HepG2 (cell line): ENCODE measurements around the gene PFN1. TPM values are rescaled to one million over a fixed set of nuclear protein-coding genes. Genes with fewer than 3 reads are reported as not detected.
A peak's percentile ranks its signal among the peaks of the same experiment; 100 is the strongest.

Experiments
- CBFB ChIP-seq: sonication (generic); formaldehyde crosslinking; IDR thresholded peaks from 2 replicates; pipeline ENCODE4 v1.4.0; 2020; ENCODE audit warnings: missing genetic modification reagents
- CEBPB ChIP-seq: IDR thresholded peaks from 2 replicates; pipeline ENCODE4 v1.6.1; 2011; ENCODE audit warnings: low read depth, low read length, improper control_type of control experiment, borderline replicate concordance
- DNMT1 ChIP-seq: sonication (generic); formaldehyde crosslinking; IDR thresholded peaks from 2 replicates; pipeline ENCODE4 v1.5.1; 2020; ENCODE audit warnings: mild to moderate bottlenecking, missing genetic modification reagents
- KDM5A ChIP-seq: fragments of 200-600 bp; sonication (generic); IDR thresholded peaks from 2 replicates; pipeline ENCODE4 v1.7.0; 2018; ENCODE audit warnings: antibody characterized with exemption, mild to moderate bottlenecking, low read length, borderline replicate concordance
- LRRFIP1 ChIP-seq: sonication (generic); formaldehyde crosslinking; conservative IDR thresholded peaks from 2 replicates; pipeline ENCODE4 v1.4.0; 2020; ENCODE audit warnings: missing genetic modification reagents
- MLXIP ChIP-seq: sonication (generic); formaldehyde crosslinking; IDR thresholded peaks from 2 replicates; pipeline ENCODE4 v1.9.0; 2021; ENCODE audit warnings: missing genetic modification reagents, borderline replicate concordance
- MXI1 ChIP-seq: IDR thresholded peaks from 3 replicates; pipeline ENCODE4 v1.6.1; 2012; ENCODE audit warnings: low read depth, low read length, inconsistent platforms, borderline replicate concordance
- NRL ChIP-seq: sonication (generic); formaldehyde crosslinking; IDR thresholded peaks from 2 replicates; pipeline ENCODE4 v1.5.0; 2020; ENCODE audit warnings: missing genetic modification reagents, mild to moderate bottlenecking, moderate library complexity, borderline replicate concordance
- RBAK ChIP-seq: sonication (generic); formaldehyde crosslinking; IDR thresholded peaks from 2 replicates; pipeline ENCODE4 v1.5.1; 2020; ENCODE audit warnings: mild to moderate bottlenecking, missing genetic modification reagents
- RFXANK ChIP-seq: IDR thresholded peaks from 2 replicates; pipeline ENCODE4 v1.6.1; 2016
- SSRP1 ChIP-seq: IDR thresholded peaks from 2 replicates; pipeline ENCODE4 v1.6.1; 2016; ENCODE audit warnings: control low read depth
- TERF1 ChIP-seq: sonication (generic); formaldehyde crosslinking; IDR thresholded peaks from 2 replicates; pipeline ENCODE4 v1.8.0; 2022; ENCODE audit warnings: mild to moderate bottlenecking, missing genetic modification reagents, moderate library complexity
- THAP7 ChIP-seq: sonication (generic); formaldehyde crosslinking; IDR thresholded peaks from 2 replicates; pipeline ENCODE4 v1.8.1; 2023; ENCODE audit warnings: mild to moderate bottlenecking, missing genetic modification reagents
- THYN1 ChIP-seq: sonication (generic); formaldehyde crosslinking; IDR thresholded peaks from 2 replicates; pipeline ENCODE4 v1.8.1; 2023; ENCODE audit warnings: low read depth, mild to moderate bottlenecking, moderate library complexity, missing genetic modification reagents, borderline replicate concordance
- ZC3H13 ChIP-seq: sonication (generic); formaldehyde crosslinking; IDR thresholded peaks from 2 replicates; pipeline ENCODE4 v1.8.1; 2023; ENCODE audit warnings: mild to moderate bottlenecking, missing genetic modification reagents, moderate library complexity
- ZKSCAN5 ChIP-seq: sonication (generic); formaldehyde crosslinking; IDR thresholded peaks from 2 replicates; pipeline ENCODE4 v1.5.1; 2020; ENCODE audit warnings: mild to moderate bottlenecking, missing genetic modification reagents
- ZMYM3 ChIP-seq: sonication (generic); formaldehyde crosslinking; IDR thresholded peaks from 2 replicates; pipeline ENCODE4 v1.5.1; 2020; ENCODE audit warnings: mild to moderate bottlenecking, missing genetic modification reagents
- ZNF20 ChIP-seq: sonication (generic); formaldehyde crosslinking; IDR thresholded peaks from 2 replicates; pipeline ENCODE4 v1.4.0; 2020; ENCODE audit warnings: mild to moderate bottlenecking, moderate library complexity, missing genetic modification reagents
- ZNF33B ChIP-seq: sonication (generic); formaldehyde crosslinking; IDR thresholded peaks from 2 replicates; pipeline ENCODE4 v1.5.1; 2020; ENCODE audit warnings: mild to moderate bottlenecking, missing genetic modification reagents
- ZNF382 ChIP-seq: sonication (generic); formaldehyde crosslinking; IDR thresholded peaks from 2 replicates; pipeline ENCODE4 v1.5.0; 2020; ENCODE audit warnings: missing genetic modification reagents, mild to moderate bottlenecking, borderline replicate concordance
- polyA plus RNA-seq, 8 experiments: library from polyadenylated mRNA; depleted of rRNA in 3 of 8; stranded (reverse) in 7 of 8; unstranded in 1 of 8; fragments of >200 nt; fragmentation: Illumina TruSeq in 4 of 8; extraction: Trizol in 4 of 8; gene quantifications; 2 replicates each; pipeline versions ENCODE4 v1.2.1 to v1.2.3, GENCODE V29; 2011 to 2016; ENCODE audit warnings: low read depth in 4 of 8, missing spikeins in 1 of 8, mixed read lengths in 1 of 8; ENCODE audit not compliant: insufficient read depth in 1 of 8
- total RNA-seq, 5 experiments: library from RNA; depleted of rRNA; stranded (reverse); fragments of >200 nt; fragmentation: Illumina TruSeq; extraction: Trizol; gene quantifications; 2 replicates each; pipeline ENCODE4 v1.2.3, GENCODE V29; 2016; ENCODE audit warnings: low read depth in 1 of 5
- TF ChIP-seq, protein P1 (sequence below): sonication (generic); formaldehyde crosslinking; IDR thresholded peaks from 2 replicates; pipeline ENCODE4 v1.8.1; 2023; ENCODE audit warnings: mild to moderate bottlenecking, inconsistent platforms, moderate library complexity, missing genetic modification reagents, borderline replicate concordance

PFN1 gene
- total and polyA plus RNA-seq, 2 of the 13 experiments (the other 11 are each of a cell fraction or from before 2014, with no cell fraction given): 494 to 613 TPM

DNA sequence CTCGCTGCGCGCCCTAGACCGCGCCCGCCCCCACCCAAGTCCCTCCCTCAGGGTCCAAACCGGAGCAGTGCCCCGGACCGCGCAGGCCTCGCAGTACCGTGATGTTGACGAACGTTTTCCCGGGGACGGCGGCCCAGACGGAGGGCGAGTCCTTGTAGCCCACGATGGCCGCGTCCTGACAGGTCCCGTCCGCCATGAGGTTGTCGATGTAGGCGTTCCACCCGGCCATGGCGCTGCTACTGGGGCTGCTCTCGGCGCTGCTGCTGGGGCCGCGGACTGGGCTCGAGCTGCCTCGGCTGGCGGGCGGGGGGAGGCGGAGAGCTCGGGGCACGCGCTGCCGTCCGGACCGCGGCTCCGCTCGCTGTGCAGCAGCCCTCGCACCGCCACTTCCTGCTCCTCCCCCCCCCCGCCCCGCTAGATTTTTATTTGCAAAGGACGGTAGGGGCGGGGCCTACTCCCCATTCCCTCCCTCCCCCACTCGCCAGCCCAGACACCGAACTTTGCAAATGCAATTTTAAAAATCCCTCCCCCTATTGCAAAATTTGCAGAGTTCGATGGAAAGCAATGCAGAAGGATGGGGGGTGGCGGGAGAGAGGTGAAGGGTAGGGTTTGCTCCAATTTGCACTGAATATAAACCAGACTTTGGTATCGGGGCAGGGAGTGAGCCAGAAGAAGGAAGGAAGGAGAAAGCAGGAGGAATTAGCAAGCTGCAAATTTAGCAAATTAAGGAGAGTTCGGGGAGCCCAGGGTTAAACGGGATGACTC, at the start of gene PFN1 (continued):
- TF ChIP-seq, protein P1, sequence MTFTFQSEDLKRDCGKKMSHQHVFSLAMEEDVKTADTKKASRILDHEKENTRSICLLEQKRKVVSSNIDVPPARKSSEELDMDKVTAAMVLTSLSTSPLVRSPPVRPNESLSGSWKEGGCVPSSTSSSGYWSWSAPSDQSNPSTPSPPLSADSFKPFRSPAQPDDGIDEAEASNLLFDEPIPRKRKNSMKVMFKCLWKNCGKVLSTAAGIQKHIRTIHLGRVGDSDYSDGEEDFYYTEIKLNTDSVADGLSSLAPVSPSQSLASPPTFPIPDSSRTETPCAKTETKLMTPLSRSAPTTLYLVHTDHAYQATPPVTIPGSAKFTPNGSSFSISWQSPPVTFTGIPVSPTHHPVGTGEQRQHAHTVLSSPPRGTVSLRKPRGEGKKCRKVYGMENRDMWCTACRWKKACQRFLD (CRISPR knock-in tag): no peak
- TF ChIP-seq NRL (CRISPR knock-in tag): peak; percentile 54
- TF ChIP-seq CBFB (CRISPR knock-in tag): no peak; the same call in 1 of the 2 replicates
- TF ChIP-seq THYN1 (CRISPR knock-in tag): no peak
- 0 out of 3 replicates have a peak, but pooled peaks have one; percentile 25 for TF ChIP-seq MXI1
- TF ChIP-seq ZNF382 (CRISPR knock-in tag): no peak
- TF ChIP-seq ZNF33B: 0 out of 2 replicates have a peak, but pooled peaks have one; percentile 34
- no peak for TF ChIP-seq RFXANK
- TF ChIP-seq KDM5A: peak; percentile 70
- TF ChIP-seq ZKSCAN5 (CRISPR knock-in tag): no peak
- TF ChIP-seq ZC3H13 (CRISPR knock-in tag): peak; percentile 97
- TF ChIP-seq SSRP1: no peak
- no peak for TF ChIP-seq RBAK (CRISPR knock-in tag)
- no peak for TF ChIP-seq TERF1 (CRISPR knock-in tag)
- no peak for TF ChIP-seq ZMYM3 (CRISPR knock-in tag)
- peak; percentile 21; the same call in 1 of the 2 replicates for TF ChIP-seq DNMT1 (CRISPR knock-in tag)
- TF ChIP-seq THAP7 (CRISPR knock-in tag): peak; percentile 47; the same call in 1 of the 2 replicates
- TF ChIP-seq LRRFIP1 (CRISPR knock-in tag): no peak
- peak; percentile 63; the same call in 1 of the 2 replicates for TF ChIP-seq ZNF20 (CRISPR knock-in tag)
- no peak; the same call in 1 of the 2 replicates for TF ChIP-seq MLXIP (CRISPR knock-in tag)
- peak; percentile 89 for TF ChIP-seq CEBPB
